Ectodermal cell (in vitro differentiated cells): ENCODE data around the gene WDFY4.

ENCODE experiments used
- H3K27ac ChIP-seq: 2 replicates; pipeline ENCODE4 v1.7.0; 2013; ENCODE audit warnings: mild to moderate bottlenecking, low read depth, low read length; ENCODE audit not compliant: insufficient read depth, poor library complexity, severe bottlenecking
- H3K27me3 ChIP-seq: 2 replicates; pipeline ENCODE4 v1.7.0; 2013; ENCODE audit warnings: mild to moderate bottlenecking, low read length; ENCODE audit not compliant: insufficient read depth, control insufficient read depth, poor library complexity, severe bottlenecking
- H3K36me3 ChIP-seq: one replicate; pipeline ENCODE4 v1.7.0; 2013; ENCODE audit warnings: low read length; ENCODE audit not compliant: control insufficient read depth, insufficient read depth
- H3K4me1 ChIP-seq: one replicate; pipeline ENCODE4 v1.7.0; 2013; ENCODE audit warnings: low read length; ENCODE audit not compliant: control insufficient read depth, insufficient read depth
- H3K4me3 ChIP-seq: 2 replicates; pipeline ENCODE4 v1.7.0; 2013; ENCODE audit warnings: low read depth, low read length, control low read depth; ENCODE audit not compliant: insufficient read depth
- H3K9me3 ChIP-seq: 2 replicates; pipeline ENCODE4 v1.7.0; 2013; ENCODE audit warnings: mild to moderate bottlenecking, low read length, moderate library complexity; ENCODE audit not compliant: control insufficient read depth
- WGBS, 2 experiments: methylation state at CpG; one replicate each; pipeline ENCODE4 v1.1.7; 2013; ENCODE audit warnings: missing lambda C conversion rate in 2 of 2; 5-methylcytosine and 5-hydroxymethylcytosine counted together

Gene WDFY4

DNA sequence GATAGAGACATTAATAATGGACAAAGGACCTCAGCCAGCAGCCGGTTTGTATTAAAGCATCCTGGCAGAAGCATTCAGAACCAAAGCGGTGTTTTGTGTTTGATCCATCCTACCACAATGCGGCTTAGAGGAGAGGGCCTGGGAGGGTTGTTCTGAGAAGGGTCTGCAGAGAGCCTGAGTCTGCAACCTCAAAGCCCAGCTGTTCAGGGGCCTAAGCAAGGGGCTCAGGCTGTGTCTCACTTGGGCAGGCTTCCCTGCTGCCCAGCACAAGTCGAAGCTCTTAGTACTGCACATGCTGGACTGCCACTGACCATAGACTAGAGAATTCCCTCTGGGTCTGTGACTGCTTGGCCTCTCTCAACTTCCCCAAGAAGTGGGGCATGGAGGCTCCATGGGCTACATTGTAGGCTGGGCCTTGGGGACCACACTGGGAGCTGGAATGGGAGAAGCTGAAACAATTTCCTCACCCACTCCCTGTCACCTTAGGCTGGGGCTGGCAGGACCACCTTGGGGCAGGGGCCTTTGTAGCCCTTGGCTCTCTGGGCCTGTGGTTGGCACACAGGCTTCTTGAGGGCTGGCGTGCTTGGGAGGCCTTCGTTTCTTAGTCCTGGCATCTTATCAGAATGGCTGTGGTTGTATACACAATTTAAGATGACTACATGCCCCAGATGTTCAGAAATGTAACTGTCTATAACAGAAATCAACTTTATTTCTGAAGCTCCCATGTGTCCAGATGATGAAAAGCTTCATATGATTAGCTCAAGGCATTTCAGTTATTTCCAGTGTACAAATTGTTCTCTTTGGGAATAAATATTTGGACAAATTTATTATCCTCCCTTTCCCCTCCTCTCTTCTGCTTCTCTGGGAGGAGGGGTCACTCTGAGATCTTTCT lies 210.5 kb downstream of the WDFY4 start:
- WGBS, 2 experiments, result 85 to 86% methylated on average over 6 of the region's 6 CpGs
- H3K27me3 ChIP-seq, result no peaks in the 10 kb centered on the region
- H3K36me3 ChIP-seq, result no peaks in the 10 kb centered on the region
- no peak overlapping the region for H3K4me3 ChIP-seq
- no peaks in the 10 kb centered on the region for H3K9me3 ChIP-seq
- no peak overlapping the region for H3K27ac ChIP-seq
- H3K4me1 ChIP-seq, result no peaks in the 10 kb centered on the region

DNA sequence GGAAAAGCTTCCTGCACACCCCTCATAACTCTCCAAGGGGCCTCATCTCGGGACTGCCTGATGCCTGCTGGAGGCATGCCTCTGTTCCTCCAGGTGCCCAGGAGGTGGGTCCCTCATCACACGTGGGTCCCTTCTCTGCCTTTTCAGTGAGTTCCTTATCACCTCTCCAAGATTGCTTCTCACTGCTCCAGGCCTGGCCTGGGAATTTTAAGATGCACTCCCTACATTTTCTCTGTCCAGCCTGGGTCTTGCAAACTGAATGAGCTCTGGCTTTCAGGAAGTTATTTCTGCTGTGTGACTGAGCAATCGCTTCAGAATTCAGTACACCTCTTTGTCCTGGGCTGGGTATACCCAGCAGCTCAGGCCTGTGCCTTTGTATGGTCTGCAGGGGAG lies 211.1 kb downstream of the WDFY4 start:
- H3K4me1 ChIP-seq, result no peaks in the 10 kb centered on the region

DNA sequence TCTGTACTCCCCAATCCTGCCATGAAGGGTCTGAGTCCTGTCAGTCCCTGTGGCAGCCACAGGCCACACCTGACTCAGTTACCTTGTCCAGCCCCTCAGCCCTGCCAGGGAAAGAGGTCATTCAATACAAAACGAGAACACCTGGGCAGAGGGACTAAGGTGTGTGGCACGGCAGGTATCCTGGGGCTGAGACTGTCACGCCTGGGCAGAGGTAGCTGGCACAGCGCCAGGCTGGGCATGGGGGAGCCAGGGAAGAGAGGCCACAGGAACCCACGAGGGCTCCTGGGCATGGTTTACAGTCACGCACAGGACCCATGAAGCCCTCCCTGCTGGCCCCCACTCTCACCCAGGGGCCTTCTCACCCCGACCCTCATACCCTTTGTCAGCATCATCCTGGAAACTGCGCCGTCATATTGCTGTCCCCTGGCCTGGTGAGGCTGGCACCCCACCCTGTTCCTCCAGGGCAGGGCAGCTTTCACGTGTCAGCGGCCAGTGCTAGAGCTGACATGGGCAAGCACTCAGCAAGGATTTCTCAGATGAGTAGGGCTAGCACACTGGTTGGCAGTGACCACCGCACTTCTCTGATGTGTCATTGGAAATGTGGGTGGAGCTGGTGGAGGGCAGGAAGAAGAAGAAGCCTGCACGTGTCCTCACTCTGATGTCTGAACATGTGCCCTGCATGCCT lies 212.2 kb downstream of the WDFY4 start:
- Histone ChIP-seq H3K4me3 (no peak overlapping the region), H3K9me3 (no peaks in the 10 kb centered on the region), H3K36me3 (no peaks in the 10 kb centered on the region), H3K27ac (no peak overlapping the region), H3K4me1 (no peaks in the 10 kb centered on the region), H3K27me3 (no peaks in the 10 kb centered on the region)
- WGBS, 2 experiments, result 93 to 94% methylated on average over 13 of the region's 13 CpGs

More for the DNA sequence above, 211.1 kb downstream of the WDFY4 start:
- Histone ChIP-seq H3K27ac (no peak overlapping the region), H3K4me3 (no peak overlapping the region), H3K36me3 (no peaks in the 10 kb centered on the region), H3K27me3 (no peaks in the 10 kb centered on the region), H3K9me3 (no peaks in the 10 kb centered on the region)
- 87 to 90% methylated on average over 3 of the region's 3 CpGs for WGBS, 2 experiments

- Histone ChIP-seq H3K27me3 (no peaks in the 10 kb centered on the region), H3K36me3 (no peaks in the 10 kb centered on the region), H3K9me3 (no peaks in the 10 kb centered on the region), H3K27ac (no peak overlapping the region), H3K4me1 (no peaks in the 10 kb centered on the region), H3K4me3 (no peak overlapping the region)
- WGBS, 2 experiments, result 95 to 96% methylated on average over 10 of the region's 10 CpGs
Observed at GRCh38 chr10:48897441-48897790, 212.7 kb downstream of the WDFY4 start.

GRCh38 chr10:48898426-48898825 lies 213.8 kb downstream of the WDFY4 start:
- H3K4me1 ChIP-seq, result no peaks in the 10 kb centered on the region
- H3K27me3 ChIP-seq, result no peaks in the 10 kb centered on the region
- no peaks in the 10 kb centered on the region for H3K36me3 ChIP-seq
- no peak overlapping the region for H3K27ac ChIP-seq
- WGBS, 2 experiments, result 85 to 97% methylated on average over 1 of the region's 1 CpG
- H3K4me3 ChIP-seq, result no peak overlapping the region
- H3K9me3 ChIP-seq, result no peaks in the 10 kb centered on the region

DNA sequence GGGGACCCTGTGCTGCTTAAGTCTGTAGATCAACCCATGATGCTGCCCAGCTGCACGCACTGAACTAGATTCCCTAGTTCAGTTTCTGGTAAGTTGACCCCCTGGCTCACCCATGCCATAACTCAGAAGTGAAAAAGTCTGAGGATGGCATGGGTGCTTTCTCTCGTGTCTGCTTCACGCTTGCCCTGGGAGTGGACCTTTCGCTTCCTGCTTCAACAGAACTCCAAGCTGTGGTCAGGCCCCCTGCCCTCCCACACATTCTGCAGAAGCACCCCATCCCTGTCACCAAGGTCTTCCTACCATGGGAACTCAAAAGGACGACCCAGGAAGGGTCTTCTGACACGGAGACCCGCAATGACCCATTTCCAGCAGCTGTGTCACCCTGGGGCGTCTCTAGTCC lies 215.1 kb downstream of the WDFY4 start:
- Histone ChIP-seq H3K4me3 (no peak overlapping the region), H3K9me3 (no peaks in the 10 kb centered on the region), H3K36me3 (no peaks in the 10 kb centered on the region), H3K27ac (no peak overlapping the region), H3K4me1 (no peaks in the 10 kb centered on the region), H3K27me3 (no peaks in the 10 kb centered on the region)
- 80 to 81% methylated on average over 8 of the region's 8 CpGs for WGBS, 2 experiments

DNA sequence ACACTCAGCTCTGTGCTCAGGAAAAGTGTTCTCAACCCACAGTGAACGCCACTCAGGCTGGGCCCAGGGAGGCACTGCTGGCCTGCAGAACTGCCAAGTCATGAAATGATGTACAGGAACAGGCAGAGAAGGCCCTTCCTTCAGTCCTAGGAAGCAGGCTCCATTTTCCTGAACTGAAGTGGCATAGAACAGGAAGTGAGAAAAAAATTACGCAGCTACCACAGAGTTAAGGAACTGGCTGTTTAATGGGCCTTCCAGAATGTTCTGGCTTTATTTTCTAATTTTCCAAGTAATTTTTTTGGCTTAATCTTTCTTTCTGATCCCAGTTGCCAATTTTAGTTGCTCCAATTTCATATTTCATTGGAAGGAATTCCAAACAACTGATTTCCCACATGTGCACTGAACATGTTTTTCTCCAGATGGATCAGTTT lies 215.7 kb downstream of the WDFY4 start:
- H3K4me3 ChIP-seq, result no peak overlapping the region

DNA sequence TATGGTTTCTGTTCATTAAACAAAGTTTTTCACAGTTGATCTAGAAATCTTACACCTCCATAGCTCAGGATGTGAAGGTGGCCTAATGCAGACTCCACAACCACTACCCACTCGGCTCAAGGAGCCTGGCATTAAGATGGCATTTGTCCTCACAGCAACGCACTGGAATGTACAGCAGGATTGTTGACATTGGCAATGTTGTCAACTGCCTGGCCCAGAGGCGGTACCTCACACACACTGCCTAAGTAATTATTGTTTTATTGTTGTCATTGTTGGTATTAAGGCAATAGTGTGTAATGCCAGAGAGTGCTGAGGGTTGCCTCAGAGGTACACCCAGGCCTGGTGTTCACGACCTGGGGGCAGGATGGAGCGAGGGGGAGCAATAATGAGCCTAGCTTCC lies 216.6 kb downstream of the WDFY4 start:
- Histone ChIP-seq H3K9me3 (no peaks in the 10 kb centered on the region), H3K4me3 (no peak overlapping the region), H3K36me3 (no peaks in the 10 kb centered on the region), H3K4me1 (no peaks in the 10 kb centered on the region), H3K27ac (no peak overlapping the region), H3K27me3 (no peaks in the 10 kb centered on the region)
- WGBS, 2 experiments, result 94 to 95% methylated on average over 5 of the region's 5 CpGs

More for the DNA sequence above, 215.7 kb downstream of the WDFY4 start:
- Histone ChIP-seq H3K4me1 (no peaks in the 10 kb centered on the region), H3K9me3 (no peaks in the 10 kb centered on the region), H3K36me3 (no peaks in the 10 kb centered on the region), H3K27ac (no peak overlapping the region), H3K27me3 (no peaks in the 10 kb centered on the region)
- WGBS, 2 experiments, result 95% methylated on average over 2 of the region's 2 CpGs

DNA sequence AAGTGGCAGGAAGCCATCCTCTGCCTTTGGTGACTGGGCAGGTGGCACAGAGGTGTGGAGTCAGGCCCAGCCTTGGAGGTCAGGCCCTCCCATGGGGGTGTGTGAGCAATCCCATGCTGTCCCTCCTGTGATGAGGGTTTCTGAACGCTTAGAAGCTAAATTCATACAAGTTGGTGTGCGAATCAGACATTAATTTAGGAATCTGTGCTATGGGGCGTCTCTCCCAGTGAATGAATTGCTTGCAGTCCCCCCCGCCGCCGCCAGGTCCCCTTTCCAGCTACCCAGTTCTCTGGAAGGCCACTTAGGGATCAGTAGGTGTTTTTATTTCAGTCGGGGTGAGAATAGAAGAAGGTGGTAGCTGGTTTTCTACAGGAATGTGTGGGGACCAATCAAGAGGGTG lies 217.4 kb downstream of the WDFY4 start:
- H3K27ac ChIP-seq, result no peak overlapping the region
- 94 to 97% methylated on average over 7 of the region's 7 CpGs for WGBS, 2 experiments
- no peaks in the 10 kb centered on the region for H3K9me3 ChIP-seq
- no peaks in the 10 kb centered on the region for H3K27me3 ChIP-seq
- no peak overlapping the region for H3K4me3 ChIP-seq
- no peaks in the 10 kb centered on the region for H3K36me3 ChIP-seq
- H3K4me1 ChIP-seq, result no peaks in the 10 kb centered on the region

- no peak overlapping the region for H3K27ac ChIP-seq
- 91 to 96% methylated on average over 2 of the region's 2 CpGs for WGBS, 2 experiments
- no peaks in the 10 kb centered on the region for H3K4me1 ChIP-seq
- H3K27me3 ChIP-seq, result no peaks in the 10 kb centered on the region
- H3K36me3 ChIP-seq, result no peaks in the 10 kb centered on the region
- no peaks in the 10 kb centered on the region for H3K9me3 ChIP-seq
- H3K4me3 ChIP-seq, result no peak overlapping the region
Observed at GRCh38 chr10:48903151-48903550, 218.5 kb downstream of the WDFY4 start.
